Endothelial cell (in vitro differentiated cells): ENCODE measurements around the gene OFD1. TPM values are rescaled to one million over a fixed set of nuclear protein-coding genes. Genes with fewer than 3 reads are reported as not detected.

ENCODE experiments used
- DNase-seq: peaks from one replicate; pipeline ENCODE4 v3.0.0; 2021; ENCODE audit warnings: low spot score
- H3K27ac Mint-ChIP-seq: one replicate; pipeline ENCODE4 v1.8.0; 2021; ENCODE audit warnings: mixed read lengths, inconsistent platforms; ENCODE audit not compliant: unreplicated experiment
- H3K27me3 Mint-ChIP-seq: one replicate; pipeline ENCODE4 v1.8.0; 2021; ENCODE audit warnings: mild to moderate bottlenecking, moderate library complexity, mixed read lengths, inconsistent platforms; ENCODE audit not compliant: unreplicated experiment
- H3K36me3 Mint-ChIP-seq: one replicate; pipeline ENCODE4 v1.8.0; 2021; ENCODE audit warnings: mild to moderate bottlenecking, low read depth, mixed read lengths, inconsistent platforms; ENCODE audit not compliant: unreplicated experiment
- H3K4me1 Mint-ChIP-seq: one replicate; pipeline ENCODE4 v1.8.0; 2021; ENCODE audit warnings: mild to moderate bottlenecking, mixed read lengths, inconsistent platforms; ENCODE audit not compliant: unreplicated experiment
- H3K4me3 Mint-ChIP-seq: one replicate; pipeline ENCODE4 v1.8.0; 2021; ENCODE audit warnings: mild to moderate bottlenecking, mixed read lengths, inconsistent platforms; ENCODE audit not compliant: unreplicated experiment
- H3K9me3 Mint-ChIP-seq: one replicate; pipeline ENCODE4 v1.8.0; 2021; ENCODE audit warnings: mixed read lengths, inconsistent platforms; ENCODE audit not compliant: unreplicated experiment
- CTCF ChIP-seq: fragments of 200-600 bp; sonication (generic); IDR thresholded peaks from one replicate; pipeline ENCODE4 v1.5.0; 2021; ENCODE audit warnings: antibody characterized with exemption; ENCODE audit not compliant: unreplicated experiment
- total RNA-seq: library from RNA; stranded (reverse); fragmentation: NEBNext Ultra II Directional; extraction: Animal tissue kit (Norgen Biotek cat#: 25700); gene quantifications from one replicate; pipeline ENCODE4 v1.2.1, GENCODE V29; 2021; ENCODE audit not compliant: unreplicated experiment

The OFD1 gene
- total RNA-seq, 1 donor from 2014 or later: 17.7 TPM

GRCh38 chrX:13697976-13698375, 36.6 kb upstream of the OFD1 start:
- no peak for TF ChIP-seq CTCF
- Mint-ChIP-seq H3K36me3 (no peaks in the 10 kb centered on the region), H3K27ac (no peak overlapping the region), H3K4me3 (no peak overlapping the region), H3K9me3 (no peaks in the 10 kb centered on the region), H3K4me1 (peaks cover 26% of the 10 kb centered on the region), H3K27me3 (no peaks in the 10 kb centered on the region)
- DNase-seq: no peak

- H3K9me3 Mint-ChIP-seq: no peaks in the 10 kb centered on the region
- DNase-seq: no peak
These were observed 36.1 kb upstream of the OFD1 start for GRCh38 chrX:13698432-13698831.

GRCh38 chrX:13699183-13699826, 35.2 kb upstream of the OFD1 start:
- DNase-seq: no peak
- no peaks in the 10 kb centered on the region for H3K27me3 Mint-ChIP-seq

More at GRCh38 chrX:13698432-13698831, 36.1 kb upstream of the OFD1 start:
- Mint-ChIP-seq H3K4me3 (no peak overlapping the region), H3K27me3 (no peaks in the 10 kb centered on the region), H3K36me3 (no peaks in the 10 kb centered on the region), H3K4me1 (peaks cover 21% of the 10 kb centered on the region), H3K27ac (no peak overlapping the region)
- no peak for TF ChIP-seq CTCF

GRCh38 chrX:13700380-13700779, 34.2 kb upstream of the OFD1 start:
- no peak overlapping the region for H3K4me3 Mint-ChIP-seq
- no peaks in the 10 kb centered on the region for H3K27me3 Mint-ChIP-seq
- H3K4me1 Mint-ChIP-seq: peaks cover 9% of the 10 kb centered on the region
- DNase-seq: no peak
- H3K27ac Mint-ChIP-seq: no peak overlapping the region
- H3K36me3 Mint-ChIP-seq: no peaks in the 10 kb centered on the region
- H3K9me3 Mint-ChIP-seq: no peaks in the 10 kb centered on the region
- no peak for TF ChIP-seq CTCF

More at GRCh38 chrX:13699183-13699826, 35.2 kb upstream of the OFD1 start:
- peaks cover 17% of the 10 kb centered on the region for H3K4me1 Mint-ChIP-seq
- no peaks in the 10 kb centered on the region for H3K36me3 Mint-ChIP-seq
- H3K4me3 Mint-ChIP-seq: no peak overlapping the region
- no peaks in the 10 kb centered on the region for H3K9me3 Mint-ChIP-seq
- TF ChIP-seq CTCF: no peak
- no peak overlapping the region for H3K27ac Mint-ChIP-seq

- no peaks in the 10 kb centered on the region for H3K36me3 Mint-ChIP-seq
- H3K9me3 Mint-ChIP-seq: no peaks in the 10 kb centered on the region
- H3K27ac Mint-ChIP-seq: no peak overlapping the region
- no peak for DNase-seq
- peaks cover 6% of the 10 kb centered on the region for H3K4me1 Mint-ChIP-seq
- no peak overlapping the region for H3K4me3 Mint-ChIP-seq
- TF ChIP-seq CTCF: no peak
- no peaks in the 10 kb centered on the region for H3K27me3 Mint-ChIP-seq
These were observed 32.3 kb upstream of the OFD1 start for GRCh38 chrX:13702111-13702789.
